Stimulated activated CD4-positive, alpha-beta T cell treated with anti-CD3 and anti-CD28 coated beads, Interleukin-12 subunit alpha, Interleukin-12 subunit beta, amount 100 ng/mL, for 24 hours (primary cell): ENCODE data around the gene LRCH1.

Experiments used
- DNase-seq, 2 experiments: peaks; one replicate each; pipeline ENCODE4 v3.0.0-alpha.2; 2020; ENCODE audit warnings: low read depth in 2 of 2

Gene LRCH1

GRCh38 chr13:46535825-46536224, 17.1 kb upstream of the LRCH1 start:
- DNase-seq = no peak

- DNase-seq = no peak
Observed at GRCh38 chr13:46536341-46536740, 16.6 kb upstream of the LRCH1 start.

GRCh38 chr13:46539231-46539630, 13.7 kb upstream of the LRCH1 start:
- DNase-seq = no peak

GRCh38 chr13:46541210-46541609, 11.8 kb upstream of the LRCH1 start:
- no peak for DNase-seq

- no peak for DNase-seq
Observed at GRCh38 chr13:46542833-46543232, 10.1 kb upstream of the LRCH1 start.

GRCh38 chr13:46543287-46543686, 9.7 kb upstream of the LRCH1 start:
- no peak for DNase-seq

GRCh38 chr13:46544208-46544607, 8.8 kb upstream of the LRCH1 start:
- DNase-seq = no peak

GRCh38 chr13:46544811-46545210, 8.2 kb upstream of the LRCH1 start:
- no peak for DNase-seq

- no peak for DNase-seq
Observed at GRCh38 chr13:46546084-46546768, 6.7 kb upstream of the LRCH1 start.

GRCh38 chr13:46550822-46551221, 2.1 kb upstream of the LRCH1 start:
- DNase-seq = no peak

GRCh38 chr13:46551410-46552302, 1.3 kb upstream of the LRCH1 start:
- peak; percentile 28 to 65 for DNase-seq

GRCh38 chr13:46552303-46552682, 677 bp upstream of the LRCH1 start:
- no peak for DNase-seq

GRCh38 chr13:46553521-46553885, 533 bp downstream of the LRCH1 start:
- DNase-seq = peak in 1 of 2 experiments; percentile 18

GRCh38 chr13:46553886-46554858, 1.2 kb downstream of the LRCH1 start:
- DNase-seq = peak; percentile 43 to 61

- DNase-seq = no peak
Observed at GRCh38 chr13:46554951-46555350, 2.0 kb downstream of the LRCH1 start.

GRCh38 chr13:46555722-46556417, 2.9 kb downstream of the LRCH1 start:
- no peak for DNase-seq

GRCh38 chr13:46556418-46556779, 3.4 kb downstream of the LRCH1 start:
- no peak for DNase-seq

GRCh38 chr13:46559272-46559805, 6.4 kb downstream of the LRCH1 start:
- DNase-seq = no peak

GRCh38 chr13:46560778-46561177, 7.8 kb downstream of the LRCH1 start:
- DNase-seq = no peak

GRCh38 chr13:46561286-46561685, 8.3 kb downstream of the LRCH1 start:
- DNase-seq = no peak

GRCh38 chr13:46561691-46562090, 8.7 kb downstream of the LRCH1 start:
- no peak for DNase-seq
